IMR-90 (cell line): ENCODE results near the gene FAM131C.

Experiments used
- CEBPB ChIP-seq: IDR thresholded peaks from 2 replicates; pipeline ENCODE4 v1.6.1; 2012; ENCODE audit warnings: low read depth, low read length, improper control_type of control experiment
- CTCF ChIP-seq: conservative IDR thresholded peaks from 2 replicates; pipeline ENCODE4 v1.5.1; 2012; ENCODE audit warnings: mild to moderate bottlenecking, low read depth, low read length, improper control_type of control experiment
- ELK1 ChIP-seq: fragments of 150-350 bp; IDR thresholded peaks from 2 replicates; pipeline ENCODE4 v1.6.1; 2016; ENCODE audit warnings: low read depth, mild to moderate bottlenecking, low read length, moderate library complexity, borderline replicate concordance
- MAZ ChIP-seq: IDR thresholded peaks from 2 replicates; pipeline ENCODE4 v1.6.1; 2012; ENCODE audit warnings: low read depth, mild to moderate bottlenecking, low read length, improper control_type of control experiment, moderate library complexity, borderline replicate concordance
- POLR2A ChIP-seq: IDR thresholded peaks from 2 replicates; pipeline ENCODE4 v1.6.1; 2012; ENCODE audit warnings: mild to moderate bottlenecking, low read depth, low read length
- RAD21 ChIP-seq: IDR thresholded peaks from 2 replicates; pipeline ENCODE4 v1.6.1; 2012; ENCODE audit warnings: low read length, improper control_type of control experiment
- RFX5 ChIP-seq: IDR thresholded peaks from 2 replicates; pipeline ENCODE4 v1.8.0; 2012; ENCODE audit warnings: low read depth, mild to moderate bottlenecking, low read length, moderate library complexity
- SMC3 ChIP-seq: fragments of 150-350 bp; IDR thresholded peaks from 2 replicates; pipeline ENCODE4 v1.6.1; 2016; ENCODE audit warnings: low read depth, mild to moderate bottlenecking, antibody characterized with exemption, low read length, moderate library complexity
- USF2 ChIP-seq: fragments of 150-350 bp; IDR thresholded peaks from 2 replicates; pipeline ENCODE4 v1.6.1; 2017; ENCODE audit warnings: mild to moderate bottlenecking, antibody characterized with exemption, low read length, low read depth

GRCh38 chr1:16078925-16079656 is 5.6 kb upstream of the FAM131C start:
- TF ChIP-seq SMC3: peak; percentile 94
- TF ChIP-seq CEBPB: no peak
- peak; percentile 89 for TF ChIP-seq CTCF
- TF ChIP-seq POLR2A: peak; percentile 50; the same call in 1 of the 2 replicates
- TF ChIP-seq USF2: no peak
- TF ChIP-seq RAD21: peak; percentile 96
- no peak for TF ChIP-seq RFX5
- TF ChIP-seq MAZ: 0 out of 2 replicates have a peak, but pooled peaks have one; percentile 36
- no peak for TF ChIP-seq ELK1
